GM12864 (cell line): ENCODE measurements around the gene LTBP1.

Experiments
- DNase-seq: peaks from one replicate; pipeline ENCODE4 v3.0.0-alpha.2; 2011; ENCODE audit warnings: low read depth
- H3K4me3 ChIP-seq: 2 replicates; pipeline ENCODE4 v1.5.1; 2011; ENCODE audit warnings: mild to moderate bottlenecking, low read depth, low read length, control low read depth
- TF ChIP-seq, protein P1 (sequence below): IDR thresholded peaks from 2 replicates; pipeline ENCODE4 v1.5.1; 2011; ENCODE audit warnings: low read depth, mild to moderate bottlenecking, moderate library complexity, low read length, control low read depth, inconsistent platforms; ENCODE audit errors: missing control alignments

LTBP1 gene

GRCh38 chr2:33273479-33273878, 326.7 kb downstream of the LTBP1 start:
- H3K4me3 ChIP-seq, result no peak overlapping the region
- TF ChIP-seq, protein P1, sequence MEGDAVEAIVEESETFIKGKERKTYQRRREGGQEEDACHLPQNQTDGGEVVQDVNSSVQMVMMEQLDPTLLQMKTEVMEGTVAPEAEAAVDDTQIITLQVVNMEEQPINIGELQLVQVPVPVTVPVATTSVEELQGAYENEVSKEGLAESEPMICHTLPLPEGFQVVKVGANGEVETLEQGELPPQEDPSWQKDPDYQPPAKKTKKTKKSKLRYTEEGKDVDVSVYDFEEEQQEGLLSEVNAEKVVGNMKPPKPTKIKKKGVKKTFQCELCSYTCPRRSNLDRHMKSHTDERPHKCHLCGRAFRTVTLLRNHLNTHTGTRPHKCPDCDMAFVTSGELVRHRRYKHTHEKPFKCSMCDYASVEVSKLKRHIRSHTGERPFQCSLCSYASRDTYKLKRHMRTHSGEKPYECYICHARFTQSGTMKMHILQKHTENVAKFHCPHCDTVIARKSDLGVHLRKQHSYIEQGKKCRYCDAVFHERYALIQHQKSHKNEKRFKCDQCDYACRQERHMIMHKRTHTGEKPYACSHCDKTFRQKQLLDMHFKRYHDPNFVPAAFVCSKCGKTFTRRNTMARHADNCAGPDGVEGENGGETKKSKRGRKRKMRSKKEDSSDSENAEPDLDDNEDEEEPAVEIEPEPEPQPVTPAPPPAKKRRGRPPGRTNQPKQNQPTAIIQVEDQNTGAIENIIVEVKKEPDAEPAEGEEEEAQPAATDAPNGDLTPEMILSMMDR, result no peak

DNA sequence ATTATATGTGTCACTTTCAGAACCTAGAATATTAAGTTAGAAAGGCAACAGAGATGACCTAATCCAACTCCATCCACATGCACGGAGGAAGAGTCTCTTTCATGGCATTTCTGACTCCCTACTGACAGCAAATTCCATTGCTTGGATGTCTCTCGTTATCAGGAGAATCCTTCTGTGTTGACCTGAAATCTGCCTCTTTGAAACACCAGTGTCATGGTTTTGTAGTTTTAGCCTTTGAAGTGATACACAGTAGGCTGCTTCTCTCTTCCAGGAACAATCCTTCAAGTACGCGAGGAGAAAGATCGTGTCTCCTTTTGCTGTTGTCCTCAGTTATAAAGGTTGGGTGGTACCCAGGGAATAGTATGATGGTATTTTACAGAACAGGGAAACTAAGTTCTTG, 327.8 kb downstream of the LTBP1 start:
- TF ChIP-seq, protein P1, result no peak
- no peak overlapping the region for H3K4me3 ChIP-seq
- no peak for DNase-seq

More at GRCh38 chr2:33273479-33273878, 326.7 kb downstream of the LTBP1 start:
- no peak for DNase-seq

- H3K4me3 ChIP-seq, result no peak overlapping the region
- no peak for DNase-seq
- TF ChIP-seq, protein P1, result no peak
Measured at GRCh38 chr2:33275689-33276444, 329.1 kb downstream of the LTBP1 start.

- TF ChIP-seq, protein P1, result no peak
- no peak overlapping the region for H3K4me3 ChIP-seq
- DNase-seq, result no peak
Measured at GRCh38 chr2:33277002-33277426, 330.3 kb downstream of the LTBP1 start.

- TF ChIP-seq, protein P1, result no peak
- no peak overlapping the region for H3K4me3 ChIP-seq
- DNase-seq, result no peak
Measured at GRCh38 chr2:33278245-33278943, 331.6 kb downstream of the LTBP1 start.

DNA sequence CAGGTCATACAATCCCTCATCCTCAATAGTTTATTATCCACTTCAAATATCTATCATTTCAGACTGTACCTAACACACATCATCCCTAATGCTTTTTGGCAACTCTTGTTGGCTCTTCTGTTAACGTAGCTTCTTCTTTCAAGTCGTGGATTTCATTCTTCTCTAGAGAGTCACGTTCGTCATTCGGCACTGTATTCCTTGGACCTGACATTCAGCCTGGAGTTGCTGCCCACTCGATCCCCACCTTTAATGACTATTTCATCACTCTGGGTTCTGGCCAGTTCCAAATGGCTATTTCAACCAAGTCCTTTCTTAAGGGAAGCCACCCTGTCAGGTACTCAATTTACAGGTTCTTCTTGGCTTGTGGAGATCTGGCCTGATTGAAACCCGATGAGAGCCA, 337.5 kb downstream of the LTBP1 start:
- DNase-seq, result no peak
- H3K4me3 ChIP-seq, result no peak overlapping the region
- TF ChIP-seq, protein P1, result no peak

DNA sequence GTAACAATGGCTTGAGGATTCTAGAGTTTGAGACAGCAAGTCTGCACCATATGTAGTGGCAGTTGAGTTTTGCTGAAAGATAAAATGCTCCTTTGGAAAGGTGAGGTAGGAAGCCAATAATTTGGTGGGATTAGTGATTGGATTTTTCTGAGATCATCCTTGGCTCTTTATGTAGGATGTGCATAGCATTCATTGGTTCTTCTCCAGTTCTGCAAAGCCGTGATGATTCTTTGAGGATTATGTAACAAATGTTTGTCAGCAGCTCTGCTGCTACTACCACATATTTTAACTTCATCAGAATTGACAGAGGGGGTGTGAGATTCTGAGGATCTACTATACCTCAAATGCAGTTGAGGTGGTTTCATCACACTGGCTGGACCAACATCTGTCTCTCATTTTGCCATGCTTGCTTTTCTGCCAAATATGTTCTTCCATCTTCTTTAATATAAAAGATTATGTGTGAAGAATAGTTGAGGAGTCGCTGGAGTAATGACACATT, 340.8 kb downstream of the LTBP1 start:
- DNase-seq, result no peak
- TF ChIP-seq, protein P1, result no peak
- H3K4me3 ChIP-seq, result no peak overlapping the region
